HUES6 (cell line): ENCODE results near the gene PROX1.

Experiments used
- H3K27ac ChIP-seq: 2 replicates; pipeline ENCODE4 v1.7.0; 2013; ENCODE audit warnings: low read depth, mild to moderate bottlenecking, low read length, inconsistent platforms
- H3K27me3 ChIP-seq: 2 replicates; pipeline ENCODE4 v1.6.1; 2013; ENCODE audit warnings: low read length; ENCODE audit not compliant: control insufficient read depth, insufficient read depth
- H3K36me3 ChIP-seq: 2 replicates; pipeline ENCODE4 v1.6.1; 2013; ENCODE audit warnings: low read length; ENCODE audit not compliant: control insufficient read depth, insufficient read depth
- H3K4me1 ChIP-seq: 2 replicates; pipeline ENCODE4 v1.6.1; 2013; ENCODE audit warnings: low read length; ENCODE audit not compliant: control insufficient read depth, insufficient read depth
- H3K4me3 ChIP-seq: 2 replicates; pipeline ENCODE4 v1.5.1; 2013; ENCODE audit warnings: low read depth, low read length
- H3K9ac ChIP-seq: one replicate; pipeline ENCODE4 v1.6.1; 2013; ENCODE audit warnings: mild to moderate bottlenecking, low read length
- H3K9me3 ChIP-seq: 2 replicates; pipeline ENCODE4 v1.6.1; 2013; ENCODE audit warnings: low read depth, low read length; ENCODE audit not compliant: control insufficient read depth, insufficient read depth

The PROX1 gene

DNA sequence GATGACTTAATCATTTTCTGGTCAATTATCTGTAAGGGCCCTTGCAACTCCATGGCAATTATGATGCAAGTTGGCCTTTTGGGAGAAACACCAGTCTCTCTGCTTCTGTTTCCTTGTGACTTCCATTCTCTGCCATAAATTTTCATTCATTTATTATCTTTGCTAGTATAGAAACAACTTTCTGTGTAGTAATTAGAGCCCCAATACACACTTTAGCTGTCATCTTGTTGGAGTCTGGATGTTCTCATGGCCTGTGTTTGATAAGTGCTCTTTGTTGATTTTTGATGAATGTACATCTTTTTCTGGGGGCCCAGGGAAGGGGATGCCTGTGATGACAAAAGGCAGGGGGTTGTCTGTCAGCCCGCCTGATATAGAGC, 22.4 kb downstream of the PROX1 start:
- no peaks in the 10 kb centered on the region for H3K27me3 ChIP-seq
- no peaks in the 10 kb centered on the region for H3K36me3 ChIP-seq

DNA sequence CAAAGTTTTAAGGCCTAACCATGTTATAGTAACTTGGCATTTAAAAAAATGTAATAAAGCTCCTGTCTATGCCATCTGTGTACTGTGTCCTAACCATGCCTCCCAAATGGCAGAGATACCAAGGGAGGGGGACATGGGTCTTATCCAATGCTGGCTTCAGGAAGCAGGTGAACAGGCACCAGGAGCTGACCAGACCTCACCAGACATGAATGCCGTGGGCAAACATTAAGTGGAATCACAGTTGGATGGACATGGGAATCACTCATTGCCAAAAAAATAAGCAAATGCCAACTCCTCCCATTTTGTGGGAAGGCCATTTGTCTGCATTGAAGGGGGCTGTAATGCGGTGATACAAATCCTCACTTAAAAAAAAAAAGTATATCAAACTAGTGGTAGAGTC, 22.9 kb downstream of the PROX1 start:
- no peaks in the 10 kb centered on the region for H3K9me3 ChIP-seq
- H3K36me3 ChIP-seq, result no peaks in the 10 kb centered on the region
- no peak overlapping the region for H3K4me3 ChIP-seq
- H3K27ac ChIP-seq, result no peak overlapping the region
- no peak overlapping the region for H3K9ac ChIP-seq
- H3K4me1 ChIP-seq, result peaks cover 8% of the 10 kb centered on the region; the same call in 1 of the 2 replicates
- H3K27me3 ChIP-seq, result no peaks in the 10 kb centered on the region

More for the DNA sequence above, 22.4 kb downstream of the PROX1 start:
- Histone ChIP-seq H3K4me3 (no peak overlapping the region), H3K27ac (no peak overlapping the region), H3K9me3 (no peaks in the 10 kb centered on the region), H3K9ac (no peak overlapping the region), H3K4me1 (peaks cover 5% of the 10 kb centered on the region; the same call in 1 of the 2 replicates)

DNA sequence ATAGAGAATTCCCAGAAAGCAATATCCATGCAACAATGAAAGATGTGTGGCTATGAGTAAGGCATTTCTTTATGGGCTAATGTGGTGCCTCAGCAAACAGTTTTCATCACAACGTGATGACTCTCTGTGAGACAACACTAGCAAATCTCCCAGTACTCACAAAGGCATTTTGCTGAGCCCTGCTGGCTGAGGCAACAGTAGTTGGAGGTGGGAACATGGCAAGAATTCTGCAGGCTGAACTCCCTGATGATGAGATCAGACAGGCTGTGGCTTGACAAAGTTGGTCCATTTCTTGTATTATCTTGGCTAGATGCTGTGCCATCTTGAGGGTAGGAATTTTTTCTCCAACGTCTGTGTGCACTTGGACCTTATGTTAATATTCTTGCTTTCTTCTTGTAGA, 24.6 kb downstream of the PROX1 start:
- no peak overlapping the region for H3K9ac ChIP-seq
- H3K36me3 ChIP-seq, result no peaks in the 10 kb centered on the region
- H3K27ac ChIP-seq, result no peak overlapping the region
- no peaks in the 10 kb centered on the region for H3K27me3 ChIP-seq
- H3K4me3 ChIP-seq, result no peak overlapping the region
- no peaks in the 10 kb centered on the region for H3K9me3 ChIP-seq
- peaks cover 11% of the 10 kb centered on the region for H3K4me1 ChIP-seq

DNA sequence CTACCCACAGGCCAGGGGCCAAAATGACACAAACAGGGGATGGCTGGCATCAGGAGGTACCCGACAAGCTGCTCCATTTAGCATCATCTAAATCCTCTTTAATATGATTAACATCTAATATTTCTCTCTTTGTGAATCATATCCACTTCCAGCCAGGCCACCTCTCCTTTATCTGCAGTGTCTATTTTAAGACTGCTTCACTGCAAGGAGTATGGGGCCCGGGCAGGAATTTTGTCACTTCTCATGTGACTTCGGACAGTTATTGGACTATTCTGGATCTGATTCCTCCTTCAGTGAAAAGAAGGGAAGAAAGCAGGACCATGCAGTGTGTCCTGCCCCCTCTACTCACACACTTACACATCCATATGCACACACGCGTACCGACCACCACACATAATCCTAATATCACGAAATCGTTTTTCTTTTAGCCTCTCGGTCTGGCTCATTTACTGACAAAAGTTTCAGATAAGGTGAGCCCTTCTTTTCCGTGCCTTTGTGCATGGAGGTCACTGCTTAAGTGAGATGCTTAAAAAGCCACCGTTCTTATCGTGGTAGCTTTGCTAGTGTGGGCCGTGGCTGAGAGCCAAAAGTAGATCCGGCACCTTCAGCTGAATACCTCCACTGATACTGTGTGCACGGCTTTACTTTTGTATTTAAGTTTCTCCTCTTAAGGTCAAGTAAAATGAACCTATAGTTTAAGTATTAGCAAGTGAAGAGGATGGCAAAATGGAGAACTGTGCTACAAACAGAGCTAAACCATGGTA, 26.0 kb downstream of the PROX1 start:
- Histone ChIP-seq H3K9me3 (no peaks in the 10 kb centered on the region), H3K27ac (no peak overlapping the region), H3K4me1 (peaks cover 11% of the 10 kb centered on the region), H3K4me3 (no peak overlapping the region), H3K9ac (no peak overlapping the region), H3K36me3 (no peaks in the 10 kb centered on the region), H3K27me3 (no peaks in the 10 kb centered on the region)

DNA sequence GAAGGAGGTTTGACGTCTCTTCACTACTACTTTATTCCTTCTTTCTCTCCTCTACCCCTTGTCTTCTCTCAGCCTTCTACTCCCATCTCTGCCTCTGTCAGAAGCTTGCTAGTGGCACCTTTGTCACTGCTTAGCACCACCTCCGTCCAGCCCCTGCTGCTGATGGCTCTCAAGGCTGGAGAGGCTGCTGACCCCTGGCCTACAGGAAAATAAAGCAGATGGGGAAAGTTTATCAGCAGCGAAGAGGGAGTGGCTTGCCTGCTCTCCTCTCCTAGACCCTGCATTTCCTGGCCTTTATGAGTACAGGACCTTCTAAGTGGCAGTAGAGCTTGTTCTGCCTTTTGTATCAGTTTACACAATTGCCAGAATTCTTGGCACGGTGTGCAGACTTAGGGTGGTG, 27.0 kb downstream of the PROX1 start:
- Histone ChIP-seq H3K36me3 (no peaks in the 10 kb centered on the region), H3K9me3 (no peaks in the 10 kb centered on the region), H3K27me3 (no peaks in the 10 kb centered on the region), H3K4me3 (no peak overlapping the region), H3K4me1 (peaks cover 11% of the 10 kb centered on the region), H3K27ac (no peak overlapping the region), H3K9ac (no peak overlapping the region)

DNA sequence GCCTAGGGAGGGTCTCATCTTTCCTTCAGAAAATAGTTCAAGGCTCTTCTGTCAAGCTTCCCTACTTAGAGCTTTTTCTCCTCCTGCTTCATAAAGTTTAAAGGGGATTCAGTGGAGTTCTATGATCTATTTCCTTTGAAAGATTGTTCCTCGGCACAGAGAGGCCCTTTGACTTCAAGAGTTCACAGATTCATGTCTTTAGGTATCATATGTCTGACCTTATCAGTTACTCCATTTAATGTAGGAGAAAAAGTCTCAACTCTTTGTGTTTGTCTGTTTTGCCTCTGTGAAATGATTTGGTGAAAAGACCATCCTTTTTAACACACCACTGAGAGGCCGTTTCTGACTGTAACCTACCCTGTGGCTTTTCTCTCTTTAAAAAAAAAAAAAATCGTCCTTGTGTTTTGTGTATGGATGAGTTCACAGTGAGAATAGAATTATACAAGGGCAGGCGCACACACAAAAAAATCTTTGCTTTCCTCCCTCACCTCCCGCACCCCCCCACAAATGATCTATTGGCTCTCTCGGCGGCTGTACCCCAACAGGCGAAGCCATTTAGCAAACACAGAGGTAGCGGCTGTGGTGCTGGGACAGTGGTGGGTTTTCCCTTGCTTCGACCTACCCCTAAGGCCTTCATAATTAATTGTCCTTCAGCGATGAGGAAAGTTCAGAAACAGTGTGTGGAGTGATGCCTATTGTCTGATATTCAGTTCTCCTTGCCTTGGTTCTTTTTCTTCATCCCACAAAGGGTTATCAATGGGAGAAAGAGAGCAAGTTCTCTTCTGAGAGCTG, 29.6 kb downstream of the PROX1 start:
- H3K36me3 ChIP-seq, result no peaks in the 10 kb centered on the region
- peaks cover 11% of the 10 kb centered on the region for H3K4me1 ChIP-seq
- H3K27me3 ChIP-seq, result no peaks in the 10 kb centered on the region

DNA sequence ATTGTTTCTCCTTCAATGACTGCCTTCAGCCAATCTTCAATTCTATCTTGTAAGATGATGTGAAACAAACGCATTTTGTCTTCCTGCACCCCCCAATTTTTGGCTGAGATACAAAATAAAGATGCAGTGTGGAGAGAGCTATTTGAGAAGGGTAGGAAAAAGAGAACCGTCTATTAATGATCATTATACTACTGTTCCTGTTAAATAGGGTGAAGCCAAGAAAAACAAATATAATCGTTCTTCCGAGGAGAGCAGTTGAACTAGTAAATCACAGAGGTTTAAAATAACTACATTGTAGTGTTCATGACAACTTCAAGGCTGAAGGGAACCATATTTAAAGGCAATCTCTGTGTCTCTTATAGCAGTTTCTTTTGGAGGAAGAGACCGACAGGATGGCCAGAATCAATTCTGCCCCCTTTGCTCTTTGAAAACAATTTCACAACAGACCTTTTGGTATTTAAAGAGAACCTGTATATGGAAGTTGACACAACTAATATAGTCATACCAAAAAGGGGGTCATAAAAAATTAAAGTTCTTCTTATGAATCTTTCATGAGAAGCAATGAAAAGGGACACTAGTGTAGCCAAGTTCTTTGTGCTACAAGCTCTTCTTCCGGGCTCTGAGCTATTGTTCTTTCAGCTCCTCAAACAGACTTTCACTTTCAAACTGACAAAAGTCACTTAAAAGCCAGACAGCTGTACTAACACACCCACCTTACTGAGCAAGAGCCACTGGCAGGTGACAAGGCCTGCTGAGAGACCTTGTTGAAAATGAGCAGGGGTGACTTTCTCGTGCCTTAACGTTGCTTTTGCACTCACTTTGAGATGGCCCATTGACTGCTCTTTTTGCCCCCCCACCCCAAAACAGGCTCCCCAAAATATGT, 30.9 kb downstream of the PROX1 start:
- Histone ChIP-seq H3K27me3 (no peaks in the 10 kb centered on the region), H3K9me3 (no peaks in the 10 kb centered on the region), H3K36me3 (no peaks in the 10 kb centered on the region), H3K4me1 (peaks cover 11% of the 10 kb centered on the region), H3K9ac (no peak overlapping the region), H3K4me3 (no peak overlapping the region), H3K27ac (no peak overlapping the region)

More for the DNA sequence above, 29.6 kb downstream of the PROX1 start:
- H3K4me3 ChIP-seq, result no peak overlapping the region
- no peak overlapping the region for H3K9ac ChIP-seq
- no peaks in the 10 kb centered on the region for H3K9me3 ChIP-seq
- no peak overlapping the region for H3K27ac ChIP-seq

DNA sequence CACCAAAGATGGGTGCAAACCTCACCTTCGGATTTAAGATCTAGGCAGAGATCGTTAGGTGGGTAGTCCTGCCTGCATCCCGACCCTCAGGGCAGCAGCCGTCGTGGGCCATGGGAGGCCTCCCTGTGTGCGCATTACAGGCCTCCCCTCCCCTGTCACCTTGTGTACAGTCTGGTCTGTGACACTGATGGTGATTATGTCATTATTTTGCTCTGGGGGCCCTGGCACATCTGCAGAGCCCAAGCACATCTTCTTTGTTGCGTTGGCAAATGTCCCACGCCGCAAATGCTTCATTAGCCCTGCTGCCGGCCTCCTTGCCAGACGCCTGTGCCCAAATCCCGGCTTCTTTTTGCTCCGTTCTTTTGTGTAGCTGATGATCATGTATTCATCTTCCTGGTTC, 31.7 kb downstream of the PROX1 start:
- H3K9me3 ChIP-seq, result no peaks in the 10 kb centered on the region
- H3K4me1 ChIP-seq, result peaks cover 11% of the 10 kb centered on the region
- no peak overlapping the region for H3K9ac ChIP-seq
- H3K27me3 ChIP-seq, result no peaks in the 10 kb centered on the region
- H3K36me3 ChIP-seq, result no peaks in the 10 kb centered on the region
- no peak overlapping the region for H3K27ac ChIP-seq
- no peak overlapping the region for H3K4me3 ChIP-seq

DNA sequence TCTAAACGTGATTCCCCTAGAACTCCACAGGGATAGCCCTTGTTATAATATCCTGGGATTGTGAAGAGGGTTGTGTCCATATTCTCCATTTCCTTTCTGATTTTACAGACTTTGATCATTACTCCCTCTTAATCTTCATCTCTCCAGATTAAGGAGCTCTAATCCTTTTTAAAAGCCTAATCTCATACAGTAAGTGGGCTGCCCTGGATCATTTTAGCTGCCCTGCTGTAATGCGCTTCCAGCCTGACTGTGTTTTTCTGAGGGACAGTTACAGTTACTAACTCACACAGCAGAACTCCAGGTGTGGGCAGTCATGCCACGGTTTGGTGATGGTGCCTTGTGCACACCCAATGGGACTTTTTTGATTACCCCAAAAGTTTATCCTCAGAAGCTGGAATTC, 33.5 kb downstream of the PROX1 start:
- H3K27ac ChIP-seq, result no peak overlapping the region
- peaks cover 3% of the 10 kb centered on the region; the same call in 1 of the 2 replicates for H3K4me1 ChIP-seq
- no peaks in the 10 kb centered on the region for H3K9me3 ChIP-seq
- no peak overlapping the region for H3K9ac ChIP-seq
- no peak overlapping the region for H3K4me3 ChIP-seq
- H3K36me3 ChIP-seq, result no peaks in the 10 kb centered on the region
- no peaks in the 10 kb centered on the region for H3K27me3 ChIP-seq

DNA sequence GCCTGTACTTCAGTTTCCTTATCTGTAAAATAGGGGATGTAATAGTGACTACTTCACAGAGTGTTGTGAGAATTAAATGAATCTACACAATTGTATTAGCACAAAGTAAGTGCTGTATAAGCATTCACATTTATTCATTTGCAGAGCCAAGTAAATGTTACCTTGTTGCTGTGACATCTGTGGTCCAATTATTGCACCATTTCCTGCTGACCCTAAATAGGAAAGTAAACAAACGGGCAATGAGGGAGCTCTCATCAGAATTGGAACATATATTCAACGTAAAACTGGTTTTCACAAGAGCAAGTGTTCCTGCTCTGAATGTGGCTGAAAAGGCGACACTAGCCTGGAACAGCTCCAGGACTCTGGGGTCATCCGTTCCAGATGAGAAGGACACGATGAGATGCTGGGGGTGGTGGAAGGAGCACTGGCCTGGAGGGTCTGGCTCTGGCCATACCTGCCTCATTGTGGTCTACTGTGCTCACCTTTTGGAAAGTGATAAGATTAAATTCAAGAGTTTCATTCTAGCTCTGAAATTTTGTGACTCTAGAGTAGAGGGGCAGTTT, 34.5 kb downstream of the PROX1 start:
- H3K9ac ChIP-seq, result no peak overlapping the region
- H3K27ac ChIP-seq, result no peak overlapping the region
- no peaks in the 10 kb centered on the region for H3K9me3 ChIP-seq
- H3K4me1 ChIP-seq, result peaks cover 8% of the 10 kb centered on the region
- no peaks in the 10 kb centered on the region for H3K36me3 ChIP-seq
- no peak overlapping the region for H3K4me3 ChIP-seq
- H3K27me3 ChIP-seq, result no peaks in the 10 kb centered on the region
